ENCODE data around the gene AURKAIP1. TPM values are rescaled to one million over a fixed set of nuclear protein-coding genes. Genes with fewer than 3 reads are reported as not detected.

Gene AURKAIP1
- polyA plus RNA-seq, 1 donor (not counting 4 experiments of a cell fraction or from before 2014, with no cell fraction given), result 86.9 TPM

DNA sequence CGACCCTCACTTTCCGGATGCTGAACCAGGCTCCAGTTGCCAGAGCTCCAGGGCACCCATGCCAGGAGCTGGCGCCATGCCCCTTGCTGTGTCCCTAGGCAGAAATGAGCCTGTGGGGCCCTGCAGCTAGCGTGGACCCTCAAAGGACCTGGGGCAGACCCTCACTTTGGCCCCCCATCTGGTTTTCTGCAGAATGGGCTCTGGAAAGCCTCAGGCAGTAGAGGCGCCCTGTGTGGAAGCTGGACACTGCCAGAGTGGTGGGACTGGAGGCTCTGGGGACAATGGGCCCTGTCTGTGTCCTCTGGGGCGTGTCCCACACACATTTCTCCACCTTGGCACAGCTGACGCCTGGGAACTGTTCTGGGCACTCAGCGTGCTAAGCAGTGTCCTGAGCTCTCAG, 6.3 kb upstream of the AURKAIP1 start:
- Histone ChIP-seq H3K9ac (ENCODE audit: control insufficient read depth, extremely low read depth, insufficient read depth, low read length) (no peak overlapping the region), H3K4me3 (ENCODE audit: control insufficient read depth in 2 of 3, extremely low read depth in 1 of 3, insufficient read depth in 2 of 3, low read depth in 1 of 3, low read length in 3 of 3) (no peak overlapping the region), H3K4me1 (ENCODE audit: control insufficient read depth, extremely low read depth, insufficient read depth, low read length) (no peaks in the 10 kb centered on the region), H4K20me1 (ENCODE audit: control insufficient read depth, extremely low read depth, insufficient read depth, low read length) (no peaks in the 10 kb centered on the region), H3K79me2 (ENCODE audit: control insufficient read depth, insufficient read depth, low read length) (peaks cover 8% of the 10 kb centered on the region), H3K36me3 (ENCODE audit: control insufficient read depth in 2 of 2, extremely low read depth in 1 of 2, insufficient read depth in 2 of 2, low read length in 2 of 2) (peaks cover 7 to 24% of the 10 kb centered on the region in 2 experiments), H3K4me2 (ENCODE audit: control insufficient read depth, extremely low read depth, insufficient read depth, low read depth, low read length) (no peak overlapping the region), H3K27ac (ENCODE audit: control insufficient read depth, insufficient read depth, low read length) (no peak overlapping the region), H2AFZ (ENCODE audit: control insufficient read depth, low read length) (no peak overlapping the region), H3K9me1 (ENCODE audit: control insufficient read depth, extremely low read depth, insufficient read depth, low read length) (no peaks in the 10 kb centered on the region), H3K27me3 (ENCODE audit: control insufficient read depth, extremely low read depth, insufficient read depth, low read length) (no peaks in the 10 kb centered on the region), H3K9me3 (ENCODE audit: control insufficient read depth, low read depth, low read length) (no peaks in the 10 kb centered on the region)
- FAIRE-seq (no peak), DNase-seq (ENCODE audit: low read depth, low spot score) (no peak)
- TF ChIP-seq, protein P1, sequence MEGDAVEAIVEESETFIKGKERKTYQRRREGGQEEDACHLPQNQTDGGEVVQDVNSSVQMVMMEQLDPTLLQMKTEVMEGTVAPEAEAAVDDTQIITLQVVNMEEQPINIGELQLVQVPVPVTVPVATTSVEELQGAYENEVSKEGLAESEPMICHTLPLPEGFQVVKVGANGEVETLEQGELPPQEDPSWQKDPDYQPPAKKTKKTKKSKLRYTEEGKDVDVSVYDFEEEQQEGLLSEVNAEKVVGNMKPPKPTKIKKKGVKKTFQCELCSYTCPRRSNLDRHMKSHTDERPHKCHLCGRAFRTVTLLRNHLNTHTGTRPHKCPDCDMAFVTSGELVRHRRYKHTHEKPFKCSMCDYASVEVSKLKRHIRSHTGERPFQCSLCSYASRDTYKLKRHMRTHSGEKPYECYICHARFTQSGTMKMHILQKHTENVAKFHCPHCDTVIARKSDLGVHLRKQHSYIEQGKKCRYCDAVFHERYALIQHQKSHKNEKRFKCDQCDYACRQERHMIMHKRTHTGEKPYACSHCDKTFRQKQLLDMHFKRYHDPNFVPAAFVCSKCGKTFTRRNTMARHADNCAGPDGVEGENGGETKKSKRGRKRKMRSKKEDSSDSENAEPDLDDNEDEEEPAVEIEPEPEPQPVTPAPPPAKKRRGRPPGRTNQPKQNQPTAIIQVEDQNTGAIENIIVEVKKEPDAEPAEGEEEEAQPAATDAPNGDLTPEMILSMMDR (optimal IDR thresholded peaks at IDR 0.05 in 1 of 3, IDR thresholded peaks at IDR 0.05 in 1 of 3, conservative IDR thresholded peaks at IDR 0.05 in 1 of 3; ENCODE audit: extremely low read depth in 1 of 3, insufficient read depth in 2 of 3, low read length in 3 of 3), result no peak
- no peak for TF ChIP-seq EZH2 (IDR thresholded peaks at IDR 0.05; ENCODE audit: low read length)
- dilution Hi-C loops (cut with MboI; ENCODE audit: extremely low pct_ligation_motif_present, low sequenced_read_pairs), result no loop called here

DNA sequence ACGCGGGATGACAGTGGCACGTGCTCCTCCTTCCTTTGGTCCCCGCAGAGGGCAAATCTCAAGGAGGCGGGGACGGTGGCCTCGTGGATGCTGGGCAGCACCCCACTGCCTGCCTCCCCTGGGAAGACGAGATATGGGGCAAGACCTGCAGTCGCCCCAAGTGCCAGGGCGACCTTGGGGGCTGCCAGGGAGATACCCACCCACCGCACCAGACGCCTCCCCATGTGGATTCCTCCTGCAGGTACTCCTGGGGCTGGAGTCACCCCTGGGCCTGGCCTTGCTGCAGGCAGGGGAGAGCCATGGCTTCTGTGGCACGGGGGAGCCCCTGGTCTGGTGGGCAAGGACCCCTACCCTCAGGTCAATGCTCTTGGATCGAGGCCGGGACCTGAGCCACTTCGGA, 5.9 kb upstream of the AURKAIP1 start:
- H3K4me1 ChIP-seq (ENCODE audit: control insufficient read depth, extremely low read depth, insufficient read depth, low read length), result peaks cover 2% of the 10 kb centered on the region
- H3K79me2 ChIP-seq (ENCODE audit: control insufficient read depth, insufficient read depth, low read length), result peaks cover 8% of the 10 kb centered on the region
- DNase-seq (ENCODE audit: low read depth, low spot score), result no peak
- no peaks in the 10 kb centered on the region for H3K9me3 ChIP-seq (ENCODE audit: control insufficient read depth, low read depth, low read length)
- TF ChIP-seq, protein P1 (optimal IDR thresholded peaks at IDR 0.05 in 1 of 3, IDR thresholded peaks at IDR 0.05 in 1 of 3, conservative IDR thresholded peaks at IDR 0.05 in 1 of 3; ENCODE audit: extremely low read depth in 1 of 3, insufficient read depth in 2 of 3, low read length in 3 of 3), result no peak
- no peak for TF ChIP-seq EZH2 (IDR thresholded peaks at IDR 0.05; ENCODE audit: low read length)
- H3K4me3 ChIP-seq (ENCODE audit: control insufficient read depth in 2 of 3, extremely low read depth in 1 of 3, insufficient read depth in 2 of 3, low read depth in 1 of 3, low read length in 3 of 3), result no peak overlapping the region
- H3K4me2 ChIP-seq (ENCODE audit: control insufficient read depth, extremely low read depth, insufficient read depth, low read depth, low read length), result no peak overlapping the region
- no peaks in the 10 kb centered on the region for H4K20me1 ChIP-seq (ENCODE audit: control insufficient read depth, extremely low read depth, insufficient read depth, low read length)
- dilution Hi-C loops (cut with MboI; ENCODE audit: extremely low pct_ligation_motif_present, low sequenced_read_pairs), result no loop called here
- FAIRE-seq, result no peak
- no peak overlapping the region for H3K27ac ChIP-seq (ENCODE audit: control insufficient read depth, insufficient read depth, low read length)
- no peak overlapping the region for H2AFZ ChIP-seq (ENCODE audit: control insufficient read depth, low read length)
- no peaks in the 10 kb centered on the region for H3K9me1 ChIP-seq (ENCODE audit: control insufficient read depth, extremely low read depth, insufficient read depth, low read length)
- H3K36me3 ChIP-seq (ENCODE audit: control insufficient read depth in 2 of 2, extremely low read depth in 1 of 2, insufficient read depth in 2 of 2, low read length in 2 of 2), result peaks cover 3 to 20% of the 10 kb centered on the region in 2 experiments
- no peaks in the 10 kb centered on the region for H3K27me3 ChIP-seq (ENCODE audit: control insufficient read depth, extremely low read depth, insufficient read depth, low read length)
- H3K9ac ChIP-seq (ENCODE audit: control insufficient read depth, extremely low read depth, insufficient read depth, low read length), result no peak overlapping the region

All from keratinocyte (primary cell).